HepG2 (cell line): Measurements from ENCODE around the gene EPB41. TPM values are rescaled to one million over a fixed set of nuclear protein-coding genes. Genes with fewer than 3 reads are reported as not detected.

Source experiments
- ATAC-seq: fragments of 200-7000 bp; cut with Tn5 transposase; 3 replicates; pipeline ENCODE4 v1.9.1; 2020; ENCODE audit warnings: mild to moderate bottlenecking, moderate library complexity
- BruUV-seq: library from RNA; stranded (reverse); fragments of 400-500 nt; replicated peaks from 2 replicates; lab custom pipeline; 2021; lab: Mats Ljungman, UMichigan
- CTCF ChIA-PET: fragments of 300-600 bp; formaldehyde crosslinking; extraction: SDS; loops from one replicate; lab custom pipeline; 2021; ENCODE audit warnings: low total read pairs, inconsistent platforms, low intra/inter-chr PET ratio; lab: Yijun Ruan, JAX
- POLR2A ChIA-PET: fragments of 350-600 bp; sonication (Branson Sonifier 250); formaldehyde crosslinking; loops from one replicate; lab custom pipeline; 2020; ENCODE audit warnings: antibody characterized with exemption, inconsistent platforms; lab: Yijun Ruan, JAX
- DNase-seq: peaks from one replicate; pipeline ENCODE4 v3.0.0-alpha.2; 2015; ENCODE audit warnings: low spot score
- FAIRE-seq: peaks from 3 replicates; lab custom pipeline; 2011; peaks lifted over from hg19 to GRCh38; lab: Jason Lieb, UNC
- H2AFZ ChIP-seq: one replicate; pipeline ENCODE4 v1.6.1; 2011; ENCODE audit warnings: low read length, inconsistent platforms
- H3K27ac ChIP-seq: fragments of 300-600 bp; 3 replicates; pipeline ENCODE4 v1.8.0; 2011; ENCODE audit warnings: mixed run types, mild to moderate bottlenecking, mixed read lengths, low read length, inconsistent platforms; ENCODE audit not compliant: insufficient read depth; ENCODE audit errors: extremely low read length
- H3K27me3 ChIP-seq, 2 experiments: fragments of 200-600 bp in 1 of 2; 2 replicates in 1 of 2; 3 replicates in 1 of 2; pipeline versions ENCODE4 v1.6.0 to v1.8.0; 2011; ENCODE audit warnings: low read length in 2 of 2, mild to moderate bottlenecking in 2 of 2, moderate library complexity in 2 of 2, inconsistent platforms in 1 of 2; ENCODE audit not compliant: insufficient read depth in 2 of 2, control insufficient read depth in 1 of 2
- H3K36me3 ChIP-seq, 2 experiments: fragments of 200-600 bp in 1 of 2; replicated peaks in 1 of 2; 2 replicates in 1 of 2; 3 replicates in 1 of 2; pipeline versions ENCODE4 v1.5.1 to v1.8.0; 2011; ENCODE audit warnings: low read length in 2 of 2, inconsistent platforms in 1 of 2; ENCODE audit not compliant: insufficient read depth in 2 of 2, control insufficient read depth in 1 of 2
- H3K4me1 ChIP-seq: 2 replicates; pipeline ENCODE4 v1.5.1; 2012; ENCODE audit warnings: low read length, inconsistent platforms; ENCODE audit not compliant: insufficient read depth
- H3K4me2 ChIP-seq: 2 replicates; pipeline ENCODE4 v1.6.0; 2011; ENCODE audit warnings: low read depth, low read length, inconsistent platforms
- H3K4me3 ChIP-seq, 3 experiments: fragments of 200-600 bp in 1 of 3; sonication (generic), shearing (Covaris generic) in 1 of 3; replicated peaks in 1 of 3; 2 replicates each; pipeline ENCODE4 v1.5.1; 2011 to 2016; ENCODE audit warnings: low read length in 3 of 3, inconsistent platforms in 2 of 3, low read depth in 2 of 3, mild to moderate bottlenecking in 2 of 3, control low read depth in 1 of 3, mixed read lengths in 1 of 3; ENCODE audit not compliant: insufficient read depth in 1 of 3
- H3K79me2 ChIP-seq: one replicate; pipeline ENCODE4 v1.6.1; 2011; ENCODE audit warnings: low read length, inconsistent platforms; ENCODE audit not compliant: insufficient read depth
- H3K9ac ChIP-seq: 2 replicates; pipeline ENCODE4 v1.6.0; 2011; ENCODE audit warnings: mild to moderate bottlenecking, low read depth, low read length, inconsistent platforms; ENCODE audit not compliant: insufficient read depth
- H3K9me3 ChIP-seq: 2 replicates; pipeline ENCODE4 v1.5.1; 2012; ENCODE audit warnings: mild to moderate bottlenecking, low read length
- H4K20me1 ChIP-seq: 2 replicates; pipeline ENCODE4 v1.6.0; 2011; ENCODE audit warnings: inconsistent platforms, mild to moderate bottlenecking, low read length, moderate library complexity; ENCODE audit not compliant: insufficient read depth
- ARNT ChIP-seq: fragments of 450-650 bp; IDR thresholded peaks from 2 replicates; pipeline ENCODE4 v1.6.1; 2017
- HNF4A ChIP-seq: sonication (generic); formaldehyde crosslinking; IDR thresholded peaks from 2 replicates; pipeline ENCODE4 v1.4.0; 2020; ENCODE audit warnings: missing genetic modification reagents
- MAFK ChIP-seq, 2 experiments: IDR thresholded peaks in 1 of 2; conservative IDR thresholded peaks in 1 of 2; 2 replicates each; pipeline ENCODE4 v1.6.1; 2011; ENCODE audit warnings: improper control_type of control experiment in 2 of 2, low read length in 2 of 2
- PCBP1 ChIP-seq: fragments of 200-400 bp; formaldehyde crosslinking; IDR thresholded peaks from 2 replicates; pipeline ENCODE4 v1.6.1; 2017; ENCODE audit warnings: mild to moderate bottlenecking, low read depth, low read length, borderline replicate concordance
- RFX5 ChIP-seq: IDR thresholded peaks from 2 replicates; pipeline ENCODE4 v1.6.1; 2011; ENCODE audit warnings: low read depth, low read length, improper control_type of control experiment
- STAG1 ChIP-seq: sonication (generic); formaldehyde crosslinking; IDR thresholded peaks from 2 replicates; pipeline ENCODE4 v1.4.0; 2020; ENCODE audit warnings: missing genetic modification reagents
- ZBTB7A ChIP-seq: sonication (generic); formaldehyde crosslinking; IDR thresholded peaks from 2 replicates; pipeline ENCODE4 v1.8.0; 2022; ENCODE audit warnings: mild to moderate bottlenecking, missing genetic modification reagents
- ZFP41 ChIP-seq: sonication (generic); formaldehyde crosslinking; IDR thresholded peaks from 2 replicates; pipeline ENCODE4 v1.4.0; 2020; ENCODE audit warnings: mild to moderate bottlenecking, missing genetic modification reagents, borderline replicate concordance
- ZNF124 ChIP-seq: sonication (generic); formaldehyde crosslinking; IDR thresholded peaks from 2 replicates; pipeline ENCODE4 v1.4.0; 2020; ENCODE audit warnings: missing genetic modification reagents
- ZNF136 ChIP-seq: sonication (generic); formaldehyde crosslinking; IDR thresholded peaks from 2 replicates; pipeline ENCODE4 v1.8.1; 2022; ENCODE audit warnings: low read depth, mild to moderate bottlenecking, moderate library complexity, missing genetic modification reagents
- ZNF354B ChIP-seq: sonication (generic); formaldehyde crosslinking; IDR thresholded peaks from 2 replicates; pipeline ENCODE4 v1.8.0; 2022; ENCODE audit warnings: mild to moderate bottlenecking, missing genetic modification reagents
- ZNF432 ChIP-seq: sonication (generic); formaldehyde crosslinking; IDR thresholded peaks from 2 replicates; pipeline ENCODE4 v1.5.0; 2020; ENCODE audit warnings: missing genetic modification reagents, mild to moderate bottlenecking, borderline replicate concordance
- ZNF441 ChIP-seq: sonication (generic); formaldehyde crosslinking; IDR thresholded peaks from 2 replicates; pipeline ENCODE4 v1.7.0; 2021; ENCODE audit warnings: missing genetic modification reagents, borderline replicate concordance
- ZNF563 ChIP-seq: sonication (generic); formaldehyde crosslinking; IDR thresholded peaks from 2 replicates; pipeline ENCODE4 v1.8.0; 2022; ENCODE audit warnings: mild to moderate bottlenecking, moderate library complexity, missing genetic modification reagents
- ZNF619 ChIP-seq: sonication (generic); formaldehyde crosslinking; IDR thresholded peaks from 2 replicates; pipeline ENCODE4 v1.4.0; 2020; ENCODE audit warnings: mild to moderate bottlenecking, missing genetic modification reagents
- ZNF782 ChIP-seq: sonication (generic); formaldehyde crosslinking; IDR thresholded peaks from 2 replicates; pipeline ENCODE4 v1.4.0; 2020; ENCODE audit warnings: missing genetic modification reagents, mild to moderate bottlenecking, borderline replicate concordance
- whole genome bisulfite sequencing: methylation state at CpG from one replicate; pipeline ENCODE4 v1.1.6; 2017; ENCODE audit warnings: low lambda C conversion rate; 5-methylcytosine and 5-hydroxymethylcytosine counted together
- in situ Hi-C: cut with HindIII; loops from 2 replicates; pipeline ENCODE4 v1.10.0; 2017; ENCODE audit warnings: low pct_unique_long_range_greater_than_20kb; ENCODE audit not compliant: extremely low pct_ligation_motif_present
- intact Hi-C: fragments of 100-400 bp; cut with micrococcal nuclease; formaldehyde crosslinking; loops from one replicate; pipeline ENCODE4 v1.10.0; 2022; ENCODE audit not compliant: unreplicated experiment
- polyA plus RNA-seq, 8 experiments: library from polyadenylated mRNA; depleted of rRNA in 3 of 8; stranded (reverse) in 7 of 8; unstranded in 1 of 8; fragments of >200 nt; fragmentation: Illumina TruSeq in 4 of 8; extraction: Trizol in 4 of 8; gene quantifications; 2 replicates each; pipeline versions ENCODE4 v1.2.1 to v1.2.3, GENCODE V29; 2011 to 2016; ENCODE audit warnings: low read depth in 4 of 8, missing spikeins in 1 of 8, mixed read lengths in 1 of 8; ENCODE audit not compliant: insufficient read depth in 1 of 8
- total RNA-seq, 5 experiments: library from RNA; depleted of rRNA; stranded (reverse); fragments of >200 nt; fragmentation: Illumina TruSeq; extraction: Trizol; gene quantifications; 2 replicates each; pipeline ENCODE4 v1.2.3, GENCODE V29; 2016; ENCODE audit warnings: low read depth in 1 of 5
- TF ChIP-seq, protein P1 (sequence below): sonication (generic); formaldehyde crosslinking; IDR thresholded peaks from 2 replicates; pipeline ENCODE4 v1.8.1; 2023; ENCODE audit warnings: mild to moderate bottlenecking, missing genetic modification reagents

EPB41 gene
- total and polyA plus RNA-seq, 2 of the 13 experiments (the other 11 are each of a cell fraction or from before 2014, with no cell fraction given): 34.5 to 46.7 TPM

DNA sequence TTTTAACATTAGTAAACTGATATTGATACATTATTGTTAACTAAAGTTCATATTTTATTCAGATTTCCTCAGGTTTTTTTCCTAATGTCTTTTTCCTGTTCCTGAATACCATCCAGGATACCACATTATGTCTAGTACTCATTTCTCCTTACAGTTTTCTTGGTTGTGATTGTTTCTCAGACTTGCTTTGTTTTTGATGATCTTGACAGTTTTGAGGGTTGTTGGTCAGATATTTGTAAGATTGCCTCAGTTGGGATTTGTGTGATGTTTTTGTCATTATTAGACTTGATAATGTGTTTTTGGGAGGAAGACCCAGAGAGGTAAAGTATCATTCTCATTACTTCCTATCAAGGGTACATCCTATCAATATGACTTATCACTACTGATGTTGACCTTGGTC, 19.5 kb downstream of the EPB41 start:
- DNase-seq: no peak
- Histone ChIP-seq H3K4me1 (peaks cover under 1% of the 10 kb centered on the region), H3K27ac (no peak overlapping the region), H3K4me3 (no peak overlapping the region), H2AFZ (no peak overlapping the region), H3K36me3 (no peaks in the 10 kb centered on the region), H3K4me2 (no peak overlapping the region), H3K9ac (no peak overlapping the region), H3K9me3 (no peaks in the 10 kb centered on the region), H4K20me1 (no peaks in the 10 kb centered on the region), H3K79me2 (peaks cover 50% of the 10 kb centered on the region), H3K27me3 (no peaks in the 10 kb centered on the region)
- in situ Hi-C loops: no loop called here
- intact Hi-C loops: no loop called here
- no peak for TF ChIP-seq HNF4A (CRISPR knock-in tag)
- 0 out of 4 replicates have a peak, but pooled peaks of 1 of the 2 experiments have one; percentile 25 for TF ChIP-seq MAFK (conservative IDR thresholded peaks at IDR 0.05 in 1 of 2, IDR thresholded peaks at IDR 0.05 in 1 of 2; ENCODE audit: low read length in 2 of 2)
- BruUV-seq: no TSS peak
- POLR2A ChIA-PET: no interaction called here
- CTCF ChIA-PET: no interaction called here
- no peak for ATAC-seq
- no peak for FAIRE-seq

DNA sequence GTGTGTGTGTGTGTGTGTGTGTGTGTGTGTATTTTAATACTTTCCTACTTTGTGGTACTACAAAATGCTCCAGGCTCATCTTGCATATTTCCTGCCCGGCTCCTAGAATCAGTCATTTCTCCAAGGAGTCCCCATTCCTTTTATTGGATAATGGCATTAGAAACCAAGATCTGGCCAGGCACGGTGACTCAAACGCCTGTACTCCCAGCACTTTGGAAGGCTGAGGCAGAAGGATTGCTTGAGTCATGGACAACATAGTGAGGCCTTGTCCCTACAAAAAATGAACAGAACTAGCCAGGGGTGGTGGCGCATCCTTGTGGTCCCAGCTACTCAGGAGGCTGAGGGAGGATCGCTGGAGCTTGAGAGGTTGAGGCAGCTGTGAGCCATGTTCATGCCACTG, 20.3 kb downstream of the EPB41 start:
- Histone ChIP-seq H3K9me3 (no peaks in the 10 kb centered on the region), H3K27ac (no peak overlapping the region), H4K20me1 (no peaks in the 10 kb centered on the region), H3K79me2 (peaks cover 53% of the 10 kb centered on the region), H3K4me2 (no peak overlapping the region), H2AFZ (no peak overlapping the region), H3K9ac (no peak overlapping the region), H3K27me3 (no peaks in the 10 kb centered on the region), H3K4me3 (no peak overlapping the region), H3K36me3 (no peaks in the 10 kb centered on the region), H3K4me1 (no peaks in the 10 kb centered on the region)
- no peak for DNase-seq
- ChIA-PET CTCF (no interaction called here), POLR2A (interaction anchor here (0.7 kb wide), 1 partner anchor 21 kb away, joined by 3 read pairs; the partner anchor contains the start of gene EPB41)
- BruUV-seq: no TSS peak
- no peak for FAIRE-seq
- in situ Hi-C loops: no loop called here
- TF ChIP-seq, protein P1, sequence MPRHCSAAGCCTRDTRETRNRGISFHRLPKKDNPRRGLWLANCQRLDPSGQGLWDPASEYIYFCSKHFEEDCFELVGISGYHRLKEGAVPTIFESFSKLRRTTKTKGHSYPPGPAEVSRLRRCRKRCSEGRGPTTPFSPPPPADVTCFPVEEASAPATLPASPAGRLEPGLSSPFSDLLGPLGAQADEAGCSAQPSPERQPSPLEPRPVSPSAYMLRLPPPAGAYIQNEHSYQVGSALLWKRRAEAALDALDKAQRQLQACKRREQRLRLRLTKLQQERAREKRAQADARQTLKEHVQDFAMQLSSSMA (CRISPR knock-in tag): no peak
- TF ChIP-seq RFX5: no peak
- no peak for TF ChIP-seq STAG1 (CRISPR knock-in tag)
- TF ChIP-seq ZNF354B: no peak
- TF ChIP-seq ZFP41 (CRISPR knock-in tag): no peak
- TF ChIP-seq ZNF432 (CRISPR knock-in tag): no peak
- no peak for TF ChIP-seq ZBTB7A (CRISPR knock-in tag)
- no peak for TF ChIP-seq ARNT
- TF ChIP-seq ZNF619: no peak
- TF ChIP-seq ZNF563 (CRISPR knock-in tag): no peak
- no peak for TF ChIP-seq ZNF782 (CRISPR knock-in tag)
- TF ChIP-seq PCBP1: no peak
- TF ChIP-seq ZNF441 (CRISPR knock-in tag): no peak
- no peak for TF ChIP-seq ZNF136 (CRISPR knock-in tag)
- no peak for TF ChIP-seq ZNF124 (CRISPR knock-in tag)
- TF ChIP-seq HNF4A (CRISPR knock-in tag): no peak
- TF ChIP-seq, all 625 proteins: peak for 0
- intact Hi-C loops: no loop called here
- no peak for ATAC-seq
- WGBS: 95% methylated on average over 5 of the region's 5 CpGs
